ENCODE data around the gene SAMM50. TPM values are rescaled to one million over a fixed set of nuclear protein-coding genes. Genes with fewer than 3 reads are reported as not detected.
A peak's percentile ranks its signal among the peaks of the same experiment; 100 is the strongest.

The SAMM50 gene
- total RNA-seq, 2 donors from 2014 or later, result 54.4 to 56.0 TPM

DNA sequence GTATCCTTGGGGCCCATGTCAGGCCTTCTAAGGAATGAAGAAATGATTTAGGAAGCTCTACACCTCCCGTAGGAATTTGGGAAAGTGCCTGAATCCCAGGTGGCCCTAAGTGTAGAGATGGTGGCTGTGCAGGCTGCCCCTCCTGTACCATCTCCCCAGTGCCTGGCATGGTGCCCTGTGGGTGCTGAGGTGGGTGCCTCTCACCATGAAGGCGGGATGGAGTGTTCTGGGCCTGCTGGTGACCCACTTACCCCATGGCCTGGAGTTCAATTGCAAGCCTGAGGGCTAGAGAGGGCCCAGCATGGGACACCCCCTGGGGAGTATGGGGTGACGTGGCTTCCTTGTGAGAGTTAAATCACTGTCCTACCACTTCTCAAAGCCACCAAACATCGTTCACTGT is 19.8 kb downstream of the SAMM50 start:
- H3K27ac ChIP-seq (ENCODE audit: low read depth, low read length), result no peak overlapping the region
- no peak for DNase-seq
- H3K4me3 ChIP-seq (ENCODE audit: low read length), result no peak overlapping the region
- Mint-ChIP-seq H3K9me3 (no peaks in the 10 kb centered on the region), H3K27me3 (ENCODE audit: insufficient read depth) (no peaks in the 10 kb centered on the region), H3K27ac (no peak overlapping the region), H3K4me3 (no peak overlapping the region), H3K4me1 (no peaks in the 10 kb centered on the region), H3K36me3 (ENCODE audit: low read depth) (peaks cover 65% of the 10 kb centered on the region)
- H3K9me3 ChIP-seq (ENCODE audit: control insufficient read depth, low read length), result no peaks in the 10 kb centered on the region
- no peaks in the 10 kb centered on the region for H3K27me3 ChIP-seq (ENCODE audit: control insufficient read depth, insufficient read depth, low read length, poor library complexity, severe bottlenecking)
- no peak overlapping the region for H3K9ac ChIP-seq (ENCODE audit: extremely low read depth, low read length, poor library complexity, severe bottlenecking)
- WGBS, 2 experiments (ENCODE audit: insufficient coverage in 1 of 2, insufficient read length in 1 of 2), result 72 to 100% methylated on average over 2 to 4 of the region's 4 CpGs
- TF ChIP-seq, protein P1, sequence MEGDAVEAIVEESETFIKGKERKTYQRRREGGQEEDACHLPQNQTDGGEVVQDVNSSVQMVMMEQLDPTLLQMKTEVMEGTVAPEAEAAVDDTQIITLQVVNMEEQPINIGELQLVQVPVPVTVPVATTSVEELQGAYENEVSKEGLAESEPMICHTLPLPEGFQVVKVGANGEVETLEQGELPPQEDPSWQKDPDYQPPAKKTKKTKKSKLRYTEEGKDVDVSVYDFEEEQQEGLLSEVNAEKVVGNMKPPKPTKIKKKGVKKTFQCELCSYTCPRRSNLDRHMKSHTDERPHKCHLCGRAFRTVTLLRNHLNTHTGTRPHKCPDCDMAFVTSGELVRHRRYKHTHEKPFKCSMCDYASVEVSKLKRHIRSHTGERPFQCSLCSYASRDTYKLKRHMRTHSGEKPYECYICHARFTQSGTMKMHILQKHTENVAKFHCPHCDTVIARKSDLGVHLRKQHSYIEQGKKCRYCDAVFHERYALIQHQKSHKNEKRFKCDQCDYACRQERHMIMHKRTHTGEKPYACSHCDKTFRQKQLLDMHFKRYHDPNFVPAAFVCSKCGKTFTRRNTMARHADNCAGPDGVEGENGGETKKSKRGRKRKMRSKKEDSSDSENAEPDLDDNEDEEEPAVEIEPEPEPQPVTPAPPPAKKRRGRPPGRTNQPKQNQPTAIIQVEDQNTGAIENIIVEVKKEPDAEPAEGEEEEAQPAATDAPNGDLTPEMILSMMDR (conservative IDR thresholded peaks at IDR 0.05), result no peak
- H3K36me3 ChIP-seq (ENCODE audit: control insufficient read depth, insufficient read depth, low read length), result peaks cover 81% of the 10 kb centered on the region
- no peaks in the 10 kb centered on the region for H3K4me1 ChIP-seq (ENCODE audit: control insufficient read depth, insufficient read depth, low read length)

DNA sequence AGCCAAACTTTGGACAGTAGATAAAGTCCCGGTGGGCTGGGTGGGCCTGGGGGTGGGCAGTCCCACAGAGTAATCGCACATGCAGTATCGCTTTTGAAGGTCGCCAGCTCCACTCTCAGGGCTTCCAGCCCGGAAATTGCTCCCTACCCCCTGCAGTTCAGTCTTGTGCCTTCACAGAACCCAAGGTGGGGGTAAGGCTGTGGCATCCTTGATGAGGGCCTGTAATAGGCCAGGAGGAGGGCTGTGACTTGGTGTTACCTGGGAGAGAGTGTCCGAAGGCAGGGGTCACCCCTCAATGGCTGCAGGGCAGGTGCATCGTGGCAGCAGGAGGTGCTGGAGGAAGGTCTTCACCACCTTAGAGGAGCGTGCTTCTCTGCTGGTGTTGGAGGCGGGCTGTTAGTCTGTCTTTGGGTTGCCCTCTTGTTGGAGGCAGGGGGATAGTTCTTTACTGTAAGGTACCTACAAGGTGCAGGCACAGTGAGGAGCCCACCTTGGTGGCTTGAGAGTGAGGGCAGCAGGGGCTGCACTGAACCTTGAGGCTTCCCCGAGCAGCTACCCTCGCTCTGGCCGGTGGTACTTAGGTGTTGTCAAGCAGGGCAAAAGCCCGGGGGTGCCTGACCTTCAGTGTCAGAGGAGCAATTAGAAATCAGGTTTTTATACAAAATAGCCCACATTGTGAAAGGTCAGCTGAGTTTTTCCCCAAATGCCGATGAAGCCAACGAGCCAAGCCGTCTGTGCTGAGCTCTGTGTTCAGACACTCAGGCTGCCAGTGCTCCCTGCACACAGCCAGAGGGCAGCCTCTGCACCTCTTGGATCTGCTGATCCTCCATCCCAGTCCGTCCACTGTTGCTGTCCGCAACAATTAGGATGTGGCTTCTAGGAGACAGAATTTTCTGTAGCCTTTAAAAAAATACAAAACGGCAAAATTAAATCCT is 21.9 kb downstream of the SAMM50 start:
- H3K9me3 ChIP-seq (ENCODE audit: control insufficient read depth, low read length), result no peaks in the 10 kb centered on the region
- Mint-ChIP-seq H3K4me1 (no peaks in the 10 kb centered on the region), H3K9me3 (no peaks in the 10 kb centered on the region), H3K27ac (no peak overlapping the region), H3K27me3 (ENCODE audit: insufficient read depth) (no peaks in the 10 kb centered on the region), H3K36me3 (ENCODE audit: low read depth) (peaks cover 73% of the 10 kb centered on the region), H3K4me3 (no peak overlapping the region)
- TF ChIP-seq, protein P1 (conservative IDR thresholded peaks at IDR 0.05), result peak; percentile 30
- no peak overlapping the region for H3K9ac ChIP-seq (ENCODE audit: extremely low read depth, low read length, poor library complexity, severe bottlenecking)
- DNase-seq, result no peak
- no peak overlapping the region for H3K4me3 ChIP-seq (ENCODE audit: low read length)
- 90 to 98% methylated on average over 11 to 19 of the region's 19 CpGs for WGBS, 2 experiments (ENCODE audit: insufficient coverage in 1 of 2, insufficient read length in 1 of 2)
- H3K27ac ChIP-seq (ENCODE audit: low read depth, low read length), result no peak overlapping the region
- no peaks in the 10 kb centered on the region for H3K27me3 ChIP-seq (ENCODE audit: control insufficient read depth, insufficient read depth, low read length, poor library complexity, severe bottlenecking)
- H3K4me1 ChIP-seq (ENCODE audit: control insufficient read depth, insufficient read depth, low read length), result no peaks in the 10 kb centered on the region
- peaks cover 86% of the 10 kb centered on the region for H3K36me3 ChIP-seq (ENCODE audit: control insufficient read depth, insufficient read depth, low read length)

DNA sequence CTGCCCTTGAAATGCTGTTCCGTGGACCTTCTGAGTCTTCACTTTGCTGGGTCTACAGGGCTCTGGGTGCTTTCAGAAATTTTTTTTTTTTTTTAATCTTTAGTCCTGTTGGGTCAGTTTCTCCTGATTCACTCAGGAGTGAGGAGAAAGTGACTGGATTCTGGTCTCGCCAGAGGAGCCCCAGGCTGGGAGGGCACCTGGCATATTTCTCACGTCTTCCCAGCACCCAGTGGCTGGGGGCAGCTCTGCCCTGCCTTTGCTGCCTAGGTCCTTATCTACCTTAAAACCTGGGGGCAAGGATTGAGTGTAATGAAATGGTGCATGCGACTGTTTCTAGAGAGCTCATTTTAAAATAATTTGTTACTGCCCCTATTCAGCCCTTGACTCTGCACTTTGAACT is 23.3 kb downstream of the SAMM50 start:
- no peaks in the 10 kb centered on the region for H3K4me1 ChIP-seq (ENCODE audit: control insufficient read depth, insufficient read depth, low read length)
- TF ChIP-seq, protein P1 (conservative IDR thresholded peaks at IDR 0.05), result no peak
- Mint-ChIP-seq H3K4me3 (no peak overlapping the region), H3K27ac (no peak overlapping the region), H3K9me3 (no peaks in the 10 kb centered on the region), H3K4me1 (no peaks in the 10 kb centered on the region), H3K36me3 (ENCODE audit: low read depth) (peaks cover 69% of the 10 kb centered on the region), H3K27me3 (ENCODE audit: insufficient read depth) (no peaks in the 10 kb centered on the region)
- no peak overlapping the region for H3K9ac ChIP-seq (ENCODE audit: extremely low read depth, low read length, poor library complexity, severe bottlenecking)
- H3K9me3 ChIP-seq (ENCODE audit: control insufficient read depth, low read length), result no peaks in the 10 kb centered on the region
- no peaks in the 10 kb centered on the region for H3K27me3 ChIP-seq (ENCODE audit: control insufficient read depth, insufficient read depth, low read length, poor library complexity, severe bottlenecking)
- no peak for DNase-seq
- H3K4me3 ChIP-seq (ENCODE audit: low read length), result no peak overlapping the region
- WGBS, 2 experiments (ENCODE audit: insufficient coverage in 1 of 2, insufficient read length in 1 of 2), result 88 to 90% methylated on average over 3 to 4 of the region's 4 CpGs
- H3K27ac ChIP-seq (ENCODE audit: low read depth, low read length), result no peak overlapping the region
- peaks cover 85% of the 10 kb centered on the region for H3K36me3 ChIP-seq (ENCODE audit: control insufficient read depth, insufficient read depth, low read length)
